Right atrium auricular region (tissue), 2 donors: ENCODE measurements around the gene ENTPD6. TPM values are rescaled to one million over a fixed set of nuclear protein-coding genes. Genes with fewer than 3 reads are reported as not detected.

Experiments used
- DNase-seq: peaks from one replicate; pipeline ENCODE4 v3.0.0-alpha.2; 2019; ENCODE audit warnings: low spot score
- H3K27ac ChIP-seq, 2 donors: fragments of 200-600 bp; sonication (generic); 1 replicate in 1 of 2; 2 replicates in 1 of 2; pipeline ENCODE4 v1.5.1; 2016 to 2019
- H3K27me3 ChIP-seq, 2 donors: fragments of 200-600 bp; sonication (generic); one replicate each; pipeline versions ENCODE4 v1.5.1 to v1.6.0; 2017 to 2019
- H3K36me3 ChIP-seq: fragments of 200-600 bp; sonication (generic); one replicate; pipeline ENCODE4 v1.5.1; 2016
- H3K4me1 ChIP-seq, 2 donors: fragments of 200-600 bp; sonication (generic); one replicate each; pipeline versions ENCODE4 v1.5.1 to v1.6.0; 2017 to 2019
- H3K4me3 ChIP-seq, 2 donors: fragments of 200-600 bp; sonication (generic); 1 replicate in 1 of 2; 2 replicates in 1 of 2; pipeline ENCODE4 v1.5.1; 2017 to 2019; ENCODE audit warnings: mild to moderate bottlenecking in 1 of 2, moderate library complexity in 1 of 2
- H3K9me3 ChIP-seq, 2 donors: fragments of 200-600 bp; sonication (generic); one replicate each; pipeline ENCODE4 v1.5.1; 2019
- total RNA-seq, 2 donors: library from RNA; depleted of rRNA; stranded (reverse); fragments of >200 nt; gene quantifications; one replicate each; pipeline ENCODE4 v1.1.0, GENCODE V29; 2016
- TF ChIP-seq, protein P1 (sequence below), 2 donors: fragments of 200-600 bp; sonication (generic); IDR thresholded peaks; one replicate each; pipeline ENCODE4 v1.5.1; 2019; ENCODE audit warnings: antibody characterized with exemption in 2 of 2

Gene ENTPD6
- total RNA-seq, 2 donors from 2014 or later: 75.9 to 116 TPM

DNA sequence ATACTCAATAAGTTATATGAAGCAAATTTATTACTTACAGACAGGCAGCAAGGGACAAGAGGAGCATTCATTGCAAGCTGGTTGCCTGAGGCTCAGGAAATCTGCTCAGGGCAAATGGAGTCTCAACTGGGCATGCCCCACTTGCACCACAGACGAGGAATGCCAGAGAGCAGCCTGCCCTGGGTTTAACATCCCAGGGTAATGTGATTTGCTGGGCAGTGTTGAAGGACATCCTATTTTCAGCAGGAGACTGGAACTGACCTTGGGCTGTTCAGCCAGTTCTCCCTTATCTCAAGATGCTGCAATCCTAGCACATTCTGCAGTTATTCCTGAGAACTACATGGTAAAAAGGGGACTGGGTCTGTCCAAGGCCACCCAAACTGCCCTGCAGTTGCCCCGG, 3.8 kb upstream of the ENTPD6 start:
- Histone ChIP-seq H3K4me1 (peaks cover 0 to 34% of the 10 kb centered on the region in 2 donors), H3K9me3 (no peaks in the 10 kb centered on the region), H3K4me3 (no peak overlapping the region), H3K27me3 (no peaks in the 10 kb centered on the region), H3K36me3 (no peaks in the 10 kb centered on the region), H3K27ac (peak overlapping the region; percentile 71 to 83)
- TF ChIP-seq, protein P1, sequence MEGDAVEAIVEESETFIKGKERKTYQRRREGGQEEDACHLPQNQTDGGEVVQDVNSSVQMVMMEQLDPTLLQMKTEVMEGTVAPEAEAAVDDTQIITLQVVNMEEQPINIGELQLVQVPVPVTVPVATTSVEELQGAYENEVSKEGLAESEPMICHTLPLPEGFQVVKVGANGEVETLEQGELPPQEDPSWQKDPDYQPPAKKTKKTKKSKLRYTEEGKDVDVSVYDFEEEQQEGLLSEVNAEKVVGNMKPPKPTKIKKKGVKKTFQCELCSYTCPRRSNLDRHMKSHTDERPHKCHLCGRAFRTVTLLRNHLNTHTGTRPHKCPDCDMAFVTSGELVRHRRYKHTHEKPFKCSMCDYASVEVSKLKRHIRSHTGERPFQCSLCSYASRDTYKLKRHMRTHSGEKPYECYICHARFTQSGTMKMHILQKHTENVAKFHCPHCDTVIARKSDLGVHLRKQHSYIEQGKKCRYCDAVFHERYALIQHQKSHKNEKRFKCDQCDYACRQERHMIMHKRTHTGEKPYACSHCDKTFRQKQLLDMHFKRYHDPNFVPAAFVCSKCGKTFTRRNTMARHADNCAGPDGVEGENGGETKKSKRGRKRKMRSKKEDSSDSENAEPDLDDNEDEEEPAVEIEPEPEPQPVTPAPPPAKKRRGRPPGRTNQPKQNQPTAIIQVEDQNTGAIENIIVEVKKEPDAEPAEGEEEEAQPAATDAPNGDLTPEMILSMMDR (IDR thresholded peaks at IDR 0.05): no peak
- no peak for DNase-seq

DNA sequence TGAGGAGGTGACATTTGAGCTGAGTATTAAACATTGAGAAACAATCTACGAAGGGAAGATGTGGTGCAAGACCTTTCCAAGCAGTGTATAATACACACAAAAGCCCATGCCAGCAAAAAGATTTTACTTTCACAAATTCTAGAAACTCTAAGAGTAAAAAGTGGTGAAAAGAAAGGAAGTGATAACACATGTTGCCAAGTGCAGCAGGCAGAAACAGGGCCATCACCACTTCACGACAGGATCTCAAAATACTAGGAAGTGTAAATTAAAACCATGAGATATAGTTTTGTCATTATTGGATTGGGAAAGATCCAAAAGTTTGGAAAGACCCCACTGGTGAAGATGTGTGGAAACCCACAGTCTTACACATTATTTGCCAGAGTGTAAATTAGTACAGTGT, 1.7 kb upstream of the ENTPD6 start:
- Histone ChIP-seq H3K36me3 (no peaks in the 10 kb centered on the region), H3K27me3 (no peaks in the 10 kb centered on the region), H3K4me1 (peaks cover 0 to 54% of the 10 kb centered on the region in 2 donors), H3K4me3 (no peak overlapping the region), H3K27ac (no peak overlapping the region), H3K9me3 (no peaks in the 10 kb centered on the region)
- TF ChIP-seq, protein P1 (IDR thresholded peaks at IDR 0.05): no peak
- DNase-seq: no peak

DNA sequence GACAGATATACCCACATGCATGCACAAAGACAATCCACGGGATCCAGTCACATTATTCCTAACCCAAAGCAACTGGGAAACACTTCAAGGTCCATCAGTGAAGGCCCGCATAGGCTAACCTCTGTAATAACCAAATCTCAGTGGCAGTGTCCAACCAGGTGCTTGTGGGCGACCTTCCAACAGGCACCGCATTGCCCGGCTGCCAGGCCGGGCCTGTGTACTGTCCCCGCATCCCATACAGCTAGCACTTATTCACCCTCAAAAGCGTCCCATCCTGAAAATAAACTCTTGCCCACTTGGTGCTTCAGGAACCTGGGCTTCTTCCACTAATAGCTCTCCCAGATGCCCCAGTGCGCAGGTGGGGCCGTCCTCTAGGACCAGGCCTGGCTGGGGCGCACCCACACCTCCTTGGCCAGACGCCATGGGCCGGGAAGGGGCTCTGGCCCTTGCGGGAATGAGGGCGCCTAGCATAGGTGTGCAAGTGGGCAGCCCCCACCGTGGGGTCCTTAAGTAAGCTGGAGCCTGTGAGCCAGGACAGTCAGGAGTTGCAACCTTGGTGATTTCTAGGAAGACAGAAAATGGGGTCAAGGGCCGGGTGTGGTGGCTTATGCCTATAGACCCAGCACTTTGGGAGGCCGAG, 1.1 kb upstream of the ENTPD6 start:
- Histone ChIP-seq H3K27me3 (no peaks in the 10 kb centered on the region), H3K27ac (peak overlapping the region; percentile 95 to 98), H3K4me1 (peaks cover 0 to 60% of the 10 kb centered on the region in 2 donors), H3K9me3 (no peaks in the 10 kb centered on the region), H3K4me3 (no peak overlapping the region), H3K36me3 (no peaks in the 10 kb centered on the region)
- DNase-seq: no peak
- TF ChIP-seq, protein P1 (IDR thresholded peaks at IDR 0.05): no peak

DNA sequence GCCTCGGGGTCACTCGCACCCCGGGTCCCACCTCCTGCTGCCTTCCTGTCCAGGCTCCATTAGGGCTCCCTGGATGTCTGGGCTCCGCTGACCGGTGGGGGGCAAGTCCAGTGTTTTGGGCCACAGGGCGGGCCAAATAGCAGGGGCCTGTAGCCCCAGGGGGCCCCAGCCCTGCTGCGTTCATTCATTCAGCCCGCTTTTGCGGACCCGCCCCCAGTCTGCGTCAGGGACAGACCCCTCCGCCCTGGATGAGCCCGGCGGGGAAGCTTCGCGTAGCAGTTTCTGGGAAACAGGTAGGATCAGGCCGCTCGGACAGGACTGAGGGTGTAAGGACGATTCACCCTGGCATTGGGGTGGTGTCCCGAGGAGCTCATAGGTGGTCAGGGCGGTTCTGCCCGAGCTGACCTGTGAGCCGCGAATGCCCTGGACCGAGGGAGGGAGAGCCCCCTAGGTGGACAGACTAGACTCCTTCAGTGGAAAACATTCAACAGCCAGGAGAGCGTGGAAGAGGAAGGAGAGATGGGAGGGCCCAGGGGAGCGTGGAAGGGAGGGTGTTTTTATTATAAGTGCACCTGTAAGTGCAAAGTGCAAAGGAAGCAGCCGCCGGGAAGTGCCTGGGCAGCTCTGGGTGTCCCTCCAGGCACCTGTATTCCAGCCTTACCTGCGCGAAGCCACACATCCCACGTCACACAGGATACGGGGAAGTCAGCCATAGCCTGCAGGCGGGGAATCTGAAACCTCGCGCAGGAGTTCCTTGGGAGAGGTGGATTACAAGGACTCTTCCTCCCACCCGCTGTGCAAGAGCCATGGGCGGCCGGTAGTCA, 662 bp downstream of the ENTPD6 start:
- H3K4me3 ChIP-seq: peak overlapping the region; percentile 91 to 96
- H3K4me1 ChIP-seq: peaks cover 0 to 59% of the 10 kb centered on the region in 2 donors
- no peaks in the 10 kb centered on the region for H3K9me3 ChIP-seq
- DNase-seq: no peak
- H3K36me3 ChIP-seq: no peaks in the 10 kb centered on the region
- TF ChIP-seq, protein P1 (IDR thresholded peaks at IDR 0.05): no peak
- H3K27ac ChIP-seq: peak overlapping the region; percentile 95 to 98
- no peaks in the 10 kb centered on the region for H3K27me3 ChIP-seq

DNA sequence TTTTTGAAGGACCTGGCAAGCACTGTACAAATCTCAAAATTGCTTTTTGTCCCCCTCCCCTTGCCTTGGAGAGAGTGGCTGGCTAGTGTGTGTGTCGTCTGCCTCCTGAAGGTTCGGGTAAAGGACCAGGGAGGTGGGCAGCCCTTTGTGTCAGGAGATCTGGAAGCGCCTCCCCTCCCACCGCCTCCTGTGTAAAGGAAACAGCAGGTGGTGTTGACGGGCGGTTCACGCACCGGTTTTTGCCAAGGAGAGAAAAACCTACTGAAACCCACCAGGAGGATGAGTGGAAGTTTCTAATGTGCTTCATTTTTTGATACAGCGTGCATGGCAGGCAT, 1.2 kb downstream of the ENTPD6 start:
- peak overlapping the region; percentile 91 to 96 for H3K4me3 ChIP-seq
- no peaks in the 10 kb centered on the region for H3K36me3 ChIP-seq
- DNase-seq: no peak
- TF ChIP-seq, protein P1 (IDR thresholded peaks at IDR 0.05): no peak
- no peaks in the 10 kb centered on the region for H3K9me3 ChIP-seq
- H3K4me1 ChIP-seq: peaks cover 0 to 54% of the 10 kb centered on the region in 2 donors
- H3K27ac ChIP-seq: peak overlapping the region; percentile 95 to 98
- no peaks in the 10 kb centered on the region for H3K27me3 ChIP-seq
